ENCODE measurements around the gene PSMD2. TPM values are rescaled to one million over a fixed set of nuclear protein-coding genes. Genes with fewer than 3 reads are reported as not detected.

Gene PSMD2
- total RNA-seq, 3 donors from 2014 or later (not counting 1 experiment from before 2014, with no cell fraction given): 218 to 237 (median 231) TPM

DNA sequence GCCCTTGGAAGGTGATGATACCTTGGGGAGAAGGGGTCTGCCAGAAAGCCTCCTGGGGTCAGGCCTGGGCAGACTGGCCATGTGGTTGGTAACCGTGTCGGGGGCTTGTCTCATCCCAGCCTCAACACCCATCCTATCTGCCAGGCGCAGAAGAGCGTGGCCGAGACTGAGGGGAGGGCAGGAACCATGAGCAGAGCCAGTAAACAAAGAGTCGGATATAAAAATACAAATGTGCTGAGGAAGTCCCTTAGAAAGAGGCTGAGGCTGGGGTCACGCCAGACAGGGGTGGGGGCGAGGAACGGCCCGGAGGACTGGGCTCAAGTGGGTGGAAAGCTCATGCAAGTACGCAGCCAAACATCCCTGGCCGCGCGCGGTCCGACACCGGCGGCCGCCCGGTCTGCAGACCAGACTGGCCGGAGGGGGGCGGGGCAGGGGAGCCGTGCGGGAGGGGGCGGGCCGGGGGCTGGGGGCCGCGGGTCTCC is 39.6 kb upstream of the PSMD2 start:
- no peak for DNase-seq
- Histone ChIP-seq H3K36me3 (ENCODE audit: control insufficient read depth, insufficient read depth, low read length) (no peaks in the 10 kb centered on the region), H3K27me3 (ENCODE audit: control insufficient read depth, insufficient read depth, low read length) (peaks cover 13% of the 10 kb centered on the region), H3K27ac (ENCODE audit: low read length) (no peak overlapping the region), H3K4me3 (ENCODE audit: low read length) (no peak overlapping the region), H3K9me3 (ENCODE audit: control insufficient read depth, insufficient read depth, low read length) (no peaks in the 10 kb centered on the region), H3K4me1 (ENCODE audit: control insufficient read depth, insufficient read depth, low read length) (peaks cover 29% of the 10 kb centered on the region)
- no peak for ATAC-seq
- peaks cover 18 to 28% of the 10 kb centered on the region in 2 donors for H3K4me1 Mint-ChIP-seq
- H3K36me3 Mint-ChIP-seq: no peaks in the 10 kb centered on the region
- 30% methylated on average over 28 of the region's 28 CpGs for WGBS (ENCODE audit: insufficient coverage)
- peak overlapping the region; percentile 78 for H3K4me3 Mint-ChIP-seq
- H3K27ac Mint-ChIP-seq: no peak overlapping the region
- peaks cover 0 to 13% of the 10 kb centered on the region in 2 donors for H3K27me3 Mint-ChIP-seq (ENCODE audit: low read depth in 2 of 2)
- no peak for TF ChIP-seq CTCF (IDR thresholded peaks at IDR 0.05)
- no peaks in the 10 kb centered on the region for H3K9me3 Mint-ChIP-seq
- intact Hi-C loops (cut with micrococcal nuclease): no loop called here

- Histone ChIP-seq H3K36me3 (ENCODE audit: control insufficient read depth, insufficient read depth, low read length) (no peaks in the 10 kb centered on the region), H3K27ac (ENCODE audit: low read length) (no peak overlapping the region), H3K9me3 (ENCODE audit: control insufficient read depth, insufficient read depth, low read length) (no peaks in the 10 kb centered on the region), H3K4me1 (ENCODE audit: control insufficient read depth, insufficient read depth, low read length) (peaks cover 29% of the 10 kb centered on the region), H3K27me3 (ENCODE audit: control insufficient read depth, insufficient read depth, low read length) (peaks cover 19% of the 10 kb centered on the region), H3K4me3 (ENCODE audit: low read length) (no peak overlapping the region)
- Mint-ChIP-seq H3K4me3 (peak overlapping the region; percentile 86), H3K9me3 (no peaks in the 10 kb centered on the region), H3K36me3 (no peaks in the 10 kb centered on the region), H3K27me3 (ENCODE audit: low read depth in 2 of 2) (peaks cover 0 to 13% of the 10 kb centered on the region in 2 donors), H3K27ac (peak overlapping the region; percentile 43 to 77), H3K4me1 (peaks cover 18 to 28% of the 10 kb centered on the region in 2 donors)
- ATAC-seq (peak; percentile 70 to 77 (median 71)), DNase-seq (peak; percentile 53 to 71)
- TF ChIP-seq CTCF (IDR thresholded peaks at IDR 0.05): no peak
- intact Hi-C loops (cut with micrococcal nuclease): no loop called here
- WGBS (ENCODE audit: insufficient coverage): 2% methylated on average over 91 of the region's 91 CpGs
These were observed 38.9 kb upstream of the PSMD2 start for GRCh38 chr3:184259878-184260723.

- Histone ChIP-seq H3K4me3 (ENCODE audit: low read length) (peak overlapping the region; percentile 15), H3K36me3 (ENCODE audit: control insufficient read depth, insufficient read depth, low read length) (no peaks in the 10 kb centered on the region), H3K9me3 (ENCODE audit: control insufficient read depth, insufficient read depth, low read length) (no peaks in the 10 kb centered on the region), H3K4me1 (ENCODE audit: control insufficient read depth, insufficient read depth, low read length) (peaks cover 29% of the 10 kb centered on the region), H3K27ac (ENCODE audit: low read length) (no peak overlapping the region), H3K27me3 (ENCODE audit: control insufficient read depth, insufficient read depth, low read length) (peaks cover 20% of the 10 kb centered on the region)
- no peaks in the 10 kb centered on the region for H3K9me3 Mint-ChIP-seq
- 2% methylated on average over 49 of the region's 49 CpGs for WGBS (ENCODE audit: insufficient coverage)
- no peaks in the 10 kb centered on the region for H3K36me3 Mint-ChIP-seq
- no peak for ATAC-seq
- peak overlapping the region; percentile 43 to 77 for H3K27ac Mint-ChIP-seq
- intact Hi-C loops (cut with micrococcal nuclease): no loop called here
- no peak for TF ChIP-seq CTCF (IDR thresholded peaks at IDR 0.05)
- DNase-seq: no peak
- H3K27me3 Mint-ChIP-seq (ENCODE audit: low read depth in 2 of 2): peaks cover 0 to 13% of the 10 kb centered on the region in 2 donors
- peak overlapping the region; percentile 86 for H3K4me3 Mint-ChIP-seq
- peaks cover 18 to 28% of the 10 kb centered on the region in 2 donors for H3K4me1 Mint-ChIP-seq
These were observed 38.2 kb upstream of the PSMD2 start for GRCh38 chr3:184260724-184261269.

All from natural killer cell (primary cell).